ENCODE data around the gene CYFIP2.

DNA sequence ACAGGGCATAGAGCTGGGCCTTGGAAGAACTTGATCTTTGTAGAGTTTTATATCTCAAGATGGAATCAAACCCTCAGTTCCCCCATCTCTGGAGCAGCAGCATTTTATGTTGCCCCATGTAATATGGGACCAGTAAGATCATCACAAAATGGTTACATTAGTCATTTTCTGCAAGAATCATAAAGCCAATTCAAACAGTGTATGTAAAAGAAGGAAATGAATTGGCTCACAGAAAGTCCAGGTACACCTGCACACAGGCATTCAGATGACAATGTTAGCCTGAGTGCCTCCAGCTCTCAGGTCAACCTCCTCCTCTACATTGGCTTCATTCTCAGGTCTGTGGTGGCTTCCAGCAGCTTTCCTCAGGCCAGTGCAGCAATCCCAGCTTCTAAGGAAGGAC lies 35.1 kb downstream of the CYFIP2 start:
- TF ChIP-seq, protein P1, sequence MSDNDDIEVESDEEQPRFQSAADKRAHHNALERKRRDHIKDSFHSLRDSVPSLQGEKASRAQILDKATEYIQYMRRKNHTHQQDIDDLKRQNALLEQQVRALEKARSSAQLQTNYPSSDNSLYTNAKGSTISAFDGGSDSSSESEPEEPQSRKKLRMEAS (IDR thresholded peaks at IDR 0.05): no peak
- TF ChIP-seq, protein P2, sequence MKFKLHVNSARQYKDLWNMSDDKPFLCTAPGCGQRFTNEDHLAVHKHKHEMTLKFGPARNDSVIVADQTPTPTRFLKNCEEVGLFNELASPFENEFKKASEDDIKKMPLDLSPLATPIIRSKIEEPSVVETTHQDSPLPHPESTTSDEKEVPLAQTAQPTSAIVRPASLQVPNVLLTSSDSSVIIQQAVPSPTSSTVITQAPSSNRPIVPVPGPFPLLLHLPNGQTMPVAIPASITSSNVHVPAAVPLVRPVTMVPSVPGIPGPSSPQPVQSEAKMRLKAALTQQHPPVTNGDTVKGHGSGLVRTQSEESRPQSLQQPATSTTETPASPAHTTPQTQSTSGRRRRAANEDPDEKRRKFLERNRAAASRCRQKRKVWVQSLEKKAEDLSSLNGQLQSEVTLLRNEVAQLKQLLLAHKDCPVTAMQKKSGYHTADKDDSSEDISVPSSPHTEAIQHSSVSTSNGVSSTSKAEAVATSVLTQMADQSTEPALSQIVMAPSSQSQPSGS (IDR thresholded peaks at IDR 0.05; ENCODE audit: low read length): no peak
- no peak for TF ChIP-seq EP300 (IDR thresholded peaks at IDR 0.05; ENCODE audit: borderline replicate concordance in 1 of 2, low read depth in 2 of 2, low read length in 2 of 2)
- TF ChIP-seq RXRA (IDR thresholded peaks at IDR 0.05; ENCODE audit: insufficient read depth, low read depth, low read length): no peak
- TF ChIP-seq, protein P3, sequence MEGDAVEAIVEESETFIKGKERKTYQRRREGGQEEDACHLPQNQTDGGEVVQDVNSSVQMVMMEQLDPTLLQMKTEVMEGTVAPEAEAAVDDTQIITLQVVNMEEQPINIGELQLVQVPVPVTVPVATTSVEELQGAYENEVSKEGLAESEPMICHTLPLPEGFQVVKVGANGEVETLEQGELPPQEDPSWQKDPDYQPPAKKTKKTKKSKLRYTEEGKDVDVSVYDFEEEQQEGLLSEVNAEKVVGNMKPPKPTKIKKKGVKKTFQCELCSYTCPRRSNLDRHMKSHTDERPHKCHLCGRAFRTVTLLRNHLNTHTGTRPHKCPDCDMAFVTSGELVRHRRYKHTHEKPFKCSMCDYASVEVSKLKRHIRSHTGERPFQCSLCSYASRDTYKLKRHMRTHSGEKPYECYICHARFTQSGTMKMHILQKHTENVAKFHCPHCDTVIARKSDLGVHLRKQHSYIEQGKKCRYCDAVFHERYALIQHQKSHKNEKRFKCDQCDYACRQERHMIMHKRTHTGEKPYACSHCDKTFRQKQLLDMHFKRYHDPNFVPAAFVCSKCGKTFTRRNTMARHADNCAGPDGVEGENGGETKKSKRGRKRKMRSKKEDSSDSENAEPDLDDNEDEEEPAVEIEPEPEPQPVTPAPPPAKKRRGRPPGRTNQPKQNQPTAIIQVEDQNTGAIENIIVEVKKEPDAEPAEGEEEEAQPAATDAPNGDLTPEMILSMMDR (IDR thresholded peaks at IDR 0.05; ENCODE audit: control extremely low read depth in 1 of 3, insufficient read depth in 1 of 3, low read depth in 1 of 3, low read length in 3 of 3): no peak
- no peak for TF ChIP-seq POLR2AphosphoS5 (IDR thresholded peaks at IDR 0.05; ENCODE audit: low read depth, low read length)
- no peak for TF ChIP-seq YY1 (IDR thresholded peaks at IDR 0.05; ENCODE audit: low read depth, low read length)
- TF ChIP-seq KDM5A (IDR thresholded peaks at IDR 0.05; ENCODE audit: low read length): no peak
- no peak for TF ChIP-seq CREB1 (IDR thresholded peaks at IDR 0.05)
- no peak for TF ChIP-seq BACH1 (IDR thresholded peaks at IDR 0.05; ENCODE audit: low read length)

Data from H1 (cell line).